ENCODE measurements around the gene LRRN2. TPM values are rescaled to one million over a fixed set of nuclear protein-coding genes. Genes with fewer than 3 reads are reported as not detected.

The LRRN2 gene
- total RNA-seq, 2 donors from 2014 or later, result 11.4 to 16.2 TPM

DNA sequence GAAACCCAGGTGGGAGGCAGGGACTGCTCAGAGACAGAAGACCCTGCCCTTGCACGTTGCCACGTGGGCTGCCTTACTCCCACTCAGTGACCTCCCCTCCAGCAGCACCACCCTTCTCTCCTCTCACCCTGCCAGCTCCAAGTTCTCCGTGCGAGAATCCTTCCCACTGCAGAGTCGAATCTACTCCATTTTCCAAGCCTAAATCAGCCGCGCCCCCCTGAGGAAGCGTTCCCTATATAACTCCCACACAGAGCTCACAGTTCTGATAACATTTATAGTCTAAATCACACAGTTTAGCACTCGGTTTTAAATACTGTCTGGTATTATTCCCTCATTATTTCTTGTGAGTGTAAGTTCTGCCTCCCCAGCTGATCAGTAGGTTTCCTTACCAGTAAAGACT is 7.7 kb downstream of the LRRN2 start:
- Histone ChIP-seq H3K36me3 (ENCODE audit: control insufficient read depth, insufficient read depth, low read length) (no peaks in the 10 kb centered on the region), H3K9ac (ENCODE audit: extremely low read depth, low read length, poor library complexity, severe bottlenecking) (no peak overlapping the region), H3K4me3 (ENCODE audit: low read length) (no peak overlapping the region), H3K27ac (ENCODE audit: low read depth, low read length) (no peak overlapping the region), H3K27me3 (ENCODE audit: control insufficient read depth, insufficient read depth, low read length, poor library complexity, severe bottlenecking) (no peaks in the 10 kb centered on the region), H3K4me1 (ENCODE audit: control insufficient read depth, insufficient read depth, low read length) (no peaks in the 10 kb centered on the region), H3K9me3 (ENCODE audit: control insufficient read depth, low read length) (no peaks in the 10 kb centered on the region)
- Mint-ChIP-seq H3K9me3 (no peaks in the 10 kb centered on the region), H3K4me1 (peaks cover 5% of the 10 kb centered on the region), H3K36me3 (ENCODE audit: low read depth) (peaks cover 6% of the 10 kb centered on the region), H3K27ac (no peak overlapping the region), H3K4me3 (no peak overlapping the region), H3K27me3 (ENCODE audit: insufficient read depth) (no peaks in the 10 kb centered on the region)
- DNase-seq, result no peak
- WGBS, 2 experiments (ENCODE audit: insufficient coverage in 1 of 2, insufficient read length in 1 of 2), result 87 to 95% methylated on average over 6 to 9 of the region's 9 CpGs
- no peak for TF ChIP-seq CTCF (conservative IDR thresholded peaks at IDR 0.05)

GRCh38 chr1:204676043-204676442 is 9.5 kb downstream of the LRRN2 start:
- WGBS, 2 experiments (ENCODE audit: insufficient coverage in 1 of 2, insufficient read length in 1 of 2), result 90% methylated on average over 1 of the region's 2 CpGs; no CpG with 5 or more reads in 1 of the 2 experiments

DNA sequence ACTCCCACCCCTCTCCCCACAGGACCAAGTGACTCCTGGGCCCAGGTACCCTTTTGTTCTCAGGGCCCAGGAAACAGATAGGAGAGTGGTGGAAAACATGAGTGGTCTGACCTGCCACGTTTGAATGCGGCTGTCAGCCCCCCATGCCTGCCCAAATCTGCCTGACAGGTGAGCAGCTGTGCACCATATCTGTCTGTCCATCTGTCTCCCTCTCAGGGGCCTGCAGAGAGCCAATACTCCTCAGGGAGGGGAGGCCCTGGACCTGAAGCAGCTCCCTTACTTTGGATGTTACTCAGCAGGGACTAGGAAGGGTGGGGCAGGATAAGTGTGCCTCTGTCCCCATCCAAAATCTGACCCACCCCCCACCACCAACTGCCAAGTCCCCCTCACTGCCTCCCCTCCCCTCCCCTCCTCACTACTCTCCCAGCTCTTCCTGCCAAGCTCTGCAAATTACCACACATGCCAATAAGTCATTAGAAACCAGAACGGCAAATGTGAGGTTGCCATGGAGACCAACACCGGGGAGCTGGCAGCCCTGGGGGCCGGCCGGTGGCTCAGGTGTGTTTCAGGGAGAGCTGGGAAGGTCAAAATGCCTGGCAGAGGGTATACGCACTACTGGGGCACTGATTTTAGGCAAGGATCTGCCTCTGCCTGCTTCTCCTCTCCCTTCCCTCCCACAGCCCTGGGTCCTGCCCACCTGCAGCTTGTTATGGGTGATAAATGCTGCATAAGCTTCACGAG is 11.5 kb downstream of the LRRN2 start:
- Histone ChIP-seq H3K36me3 (ENCODE audit: control insufficient read depth, insufficient read depth, low read length) (no peaks in the 10 kb centered on the region), H3K9me3 (ENCODE audit: control insufficient read depth, low read length) (no peaks in the 10 kb centered on the region), H3K27me3 (ENCODE audit: control insufficient read depth, insufficient read depth, low read length, poor library complexity, severe bottlenecking) (no peaks in the 10 kb centered on the region), H3K4me3 (ENCODE audit: low read length) (no peak overlapping the region), H3K4me1 (ENCODE audit: control insufficient read depth, insufficient read depth, low read length) (no peaks in the 10 kb centered on the region), H3K9ac (ENCODE audit: extremely low read depth, low read length, poor library complexity, severe bottlenecking) (no peak overlapping the region), H3K27ac (ENCODE audit: low read depth, low read length) (no peak overlapping the region)
- peaks cover 5% of the 10 kb centered on the region for H3K4me1 Mint-ChIP-seq
- H3K27me3 Mint-ChIP-seq (ENCODE audit: insufficient read depth), result no peaks in the 10 kb centered on the region
- no peak for TF ChIP-seq CTCF (conservative IDR thresholded peaks at IDR 0.05)
- H3K27ac Mint-ChIP-seq, result no peak overlapping the region
- H3K9me3 Mint-ChIP-seq, result no peaks in the 10 kb centered on the region
- 86% methylated on average over 3 to 8 of the region's 8 CpGs for WGBS, 2 experiments (ENCODE audit: insufficient coverage in 1 of 2, insufficient read length in 1 of 2)
- no peak overlapping the region for H3K4me3 Mint-ChIP-seq
- peaks cover 6% of the 10 kb centered on the region for H3K36me3 Mint-ChIP-seq (ENCODE audit: low read depth)
- no peak for DNase-seq

More at GRCh38 chr1:204676043-204676442, 9.5 kb downstream of the LRRN2 start:
- Histone ChIP-seq H3K27ac (ENCODE audit: low read depth, low read length) (no peak overlapping the region), H3K27me3 (ENCODE audit: control insufficient read depth, insufficient read depth, low read length, poor library complexity, severe bottlenecking) (no peaks in the 10 kb centered on the region), H3K9ac (ENCODE audit: extremely low read depth, low read length, poor library complexity, severe bottlenecking) (no peak overlapping the region), H3K9me3 (ENCODE audit: control insufficient read depth, low read length) (no peaks in the 10 kb centered on the region), H3K36me3 (ENCODE audit: control insufficient read depth, insufficient read depth, low read length) (no peaks in the 10 kb centered on the region), H3K4me1 (ENCODE audit: control insufficient read depth, insufficient read depth, low read length) (no peaks in the 10 kb centered on the region), H3K4me3 (ENCODE audit: low read length) (no peak overlapping the region)
- Mint-ChIP-seq H3K9me3 (no peaks in the 10 kb centered on the region), H3K27ac (no peak overlapping the region), H3K27me3 (ENCODE audit: insufficient read depth) (no peaks in the 10 kb centered on the region), H3K36me3 (ENCODE audit: low read depth) (peaks cover 6% of the 10 kb centered on the region), H3K4me1 (peaks cover 5% of the 10 kb centered on the region), H3K4me3 (no peak overlapping the region)
- TF ChIP-seq CTCF (conservative IDR thresholded peaks at IDR 0.05), result no peak
- no peak for DNase-seq
